Raji (cell line): ENCODE data around the gene THAP7.

Source experiments
- POLR2A ChIP-seq: IDR thresholded peaks from 2 replicates; pipeline ENCODE4 v1.6.1; 2011; ENCODE audit warnings: low read depth, low read length, control low read depth; ENCODE audit not compliant: insufficient read depth

The THAP7 gene

GRCh38 chr22:21000207-21000986, 1.5 kb downstream of the THAP7 start:
- peak; percentile 29; the same call in 1 of the 2 replicates for TF ChIP-seq POLR2A

GRCh38 chr22:20999350-21000206, 2.3 kb downstream of the THAP7 start:
- TF ChIP-seq POLR2A, result peak; percentile 11; the same call in 1 of the 2 replicates

GRCh38 chr22:20998411-20999336, 3.2 kb downstream of the THAP7 start:
- TF ChIP-seq POLR2A, result peak; percentile 60

DNA sequence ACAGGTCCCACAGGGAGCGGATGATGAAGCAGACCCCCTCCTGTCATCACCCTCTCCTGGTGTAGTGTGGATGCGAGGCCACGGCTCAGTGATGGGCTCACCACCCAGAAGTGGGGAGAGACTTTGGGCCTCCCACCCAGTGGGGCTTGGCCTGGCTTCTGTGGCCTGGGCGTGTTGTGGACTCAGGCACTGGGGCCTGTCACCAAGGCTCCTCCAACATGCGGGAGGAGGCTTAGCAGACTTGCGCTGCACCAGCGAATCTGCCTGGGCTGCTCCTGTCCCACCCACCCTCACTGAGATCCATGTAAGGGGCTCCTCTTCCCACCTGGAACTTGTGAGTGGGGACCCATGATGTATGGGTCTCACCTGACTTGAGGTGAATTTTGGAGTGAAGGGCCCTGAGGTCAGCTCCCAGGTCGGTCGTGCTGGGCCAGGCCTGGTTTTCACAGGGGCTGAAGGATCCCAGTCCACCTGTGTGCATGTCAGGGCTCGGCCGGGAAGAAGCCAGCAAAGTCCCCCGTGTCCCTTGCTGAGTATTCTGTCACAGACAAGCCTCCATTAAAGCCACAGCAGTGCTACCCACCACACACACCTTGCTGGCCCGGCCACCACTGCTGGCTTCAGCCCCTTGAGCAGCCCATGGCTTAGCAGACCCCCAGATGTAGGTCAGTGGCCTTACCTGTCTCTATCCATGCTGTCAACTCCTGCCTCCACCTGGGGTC, 4.2 kb downstream of the THAP7 start:
- peak; percentile 24; the same call in 1 of the 2 replicates for TF ChIP-seq POLR2A

DNA sequence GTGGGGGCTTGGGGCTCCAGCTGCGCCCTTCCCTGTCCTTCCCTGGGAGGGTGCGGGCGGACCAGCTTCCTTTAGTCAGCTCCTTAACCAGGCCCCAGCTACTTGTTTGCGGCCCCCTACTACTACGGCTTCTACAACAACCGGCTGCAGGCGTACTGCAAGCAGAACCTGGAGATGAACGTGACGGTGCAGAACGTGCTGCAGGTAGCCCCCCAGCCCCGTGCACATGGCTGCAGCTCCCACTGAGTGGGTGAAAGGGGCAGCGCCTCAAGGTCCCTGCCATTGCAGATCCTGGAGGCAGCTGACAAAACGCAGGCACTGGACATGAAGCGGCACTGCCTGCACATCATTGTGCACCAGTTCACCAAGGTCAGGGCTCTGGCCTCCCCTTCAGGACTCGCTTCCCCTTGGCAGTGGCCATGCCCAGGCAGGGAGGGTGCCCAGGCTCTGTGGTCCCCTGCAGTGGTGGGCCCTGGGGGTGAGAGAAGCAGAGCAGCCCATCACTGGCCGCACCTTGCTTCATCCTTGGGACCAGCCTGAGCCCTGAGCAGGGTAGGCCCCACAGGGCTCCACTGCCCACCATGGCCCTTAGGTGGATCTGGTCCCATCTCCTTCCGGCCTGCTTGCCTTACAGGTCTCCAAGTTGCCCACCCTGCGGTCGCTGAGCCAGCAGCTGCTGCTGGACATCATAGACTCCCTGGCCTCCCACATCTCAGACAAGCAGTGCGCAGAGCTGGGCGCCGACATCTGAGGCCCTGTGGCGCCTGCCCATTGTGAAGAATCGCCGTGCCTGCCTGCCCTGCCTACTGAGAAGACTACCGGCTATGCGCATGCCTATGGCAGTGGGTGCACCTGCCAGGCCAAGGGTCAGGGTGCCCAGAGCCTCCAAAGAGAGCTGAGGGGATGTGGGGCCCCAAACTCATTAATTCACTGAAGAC, 5.1 kb downstream of the THAP7 start:
- no peak; the same call in 1 of the 2 replicates for TF ChIP-seq POLR2A

- no peak for TF ChIP-seq POLR2A
Measured at GRCh38 chr22:20996031-20996410, 5.9 kb downstream of the THAP7 start.

DNA sequence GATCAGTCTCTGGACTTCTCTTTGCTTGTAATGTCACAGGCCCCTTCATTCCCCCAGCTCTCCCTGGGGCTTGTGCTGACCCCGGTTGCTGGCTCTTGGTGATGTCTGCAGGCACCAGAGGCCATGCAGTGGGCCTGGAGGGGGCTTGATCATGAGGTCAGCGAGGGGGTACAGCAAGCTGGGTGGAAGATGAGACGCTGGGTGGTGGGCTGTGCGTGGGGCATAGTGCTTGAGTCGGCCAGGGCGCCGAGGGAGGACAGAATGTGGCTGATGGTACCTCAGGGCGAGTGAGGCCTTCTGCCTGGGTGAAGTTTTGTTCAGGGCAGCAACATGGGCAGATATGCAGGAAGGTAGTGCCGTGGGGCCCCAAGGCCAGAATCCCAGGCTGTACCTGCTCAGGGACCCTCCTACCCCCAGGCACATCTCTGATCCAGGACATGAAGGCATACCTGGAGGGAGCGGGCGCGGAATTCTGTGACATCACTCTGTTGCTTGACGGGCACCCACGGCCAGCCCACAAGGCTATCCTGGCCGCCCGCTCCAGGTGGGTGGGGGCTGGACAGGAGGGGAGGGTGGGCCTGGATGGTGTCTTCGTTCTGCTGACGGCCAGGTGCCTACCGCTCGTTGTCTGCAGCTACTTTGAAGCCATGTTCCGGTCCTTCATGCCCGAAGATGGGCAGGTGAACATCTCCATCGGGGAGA, 6.4 kb downstream of the THAP7 start:
- TF ChIP-seq POLR2A, result 0 out of 2 replicates have a peak, but pooled peaks have one; percentile 5

DNA sequence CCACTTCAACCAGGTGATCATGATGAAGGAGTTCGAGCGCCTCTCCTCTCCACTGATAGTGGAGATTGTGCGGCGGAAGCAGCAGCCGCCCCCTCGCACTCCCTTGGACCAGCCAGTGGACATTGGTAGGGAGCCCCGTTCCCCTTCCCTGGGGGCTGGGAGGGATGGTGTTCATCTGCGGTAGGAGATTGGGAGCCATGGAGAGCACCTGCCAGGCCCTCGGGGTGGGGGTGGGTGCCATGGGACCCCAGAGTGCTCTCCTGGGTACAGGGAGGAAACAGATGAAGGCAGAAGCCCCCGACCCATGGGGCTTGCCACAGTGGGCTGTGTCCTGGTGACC, 7.0 kb downstream of the THAP7 start:
- no peak for TF ChIP-seq POLR2A

DNA sequence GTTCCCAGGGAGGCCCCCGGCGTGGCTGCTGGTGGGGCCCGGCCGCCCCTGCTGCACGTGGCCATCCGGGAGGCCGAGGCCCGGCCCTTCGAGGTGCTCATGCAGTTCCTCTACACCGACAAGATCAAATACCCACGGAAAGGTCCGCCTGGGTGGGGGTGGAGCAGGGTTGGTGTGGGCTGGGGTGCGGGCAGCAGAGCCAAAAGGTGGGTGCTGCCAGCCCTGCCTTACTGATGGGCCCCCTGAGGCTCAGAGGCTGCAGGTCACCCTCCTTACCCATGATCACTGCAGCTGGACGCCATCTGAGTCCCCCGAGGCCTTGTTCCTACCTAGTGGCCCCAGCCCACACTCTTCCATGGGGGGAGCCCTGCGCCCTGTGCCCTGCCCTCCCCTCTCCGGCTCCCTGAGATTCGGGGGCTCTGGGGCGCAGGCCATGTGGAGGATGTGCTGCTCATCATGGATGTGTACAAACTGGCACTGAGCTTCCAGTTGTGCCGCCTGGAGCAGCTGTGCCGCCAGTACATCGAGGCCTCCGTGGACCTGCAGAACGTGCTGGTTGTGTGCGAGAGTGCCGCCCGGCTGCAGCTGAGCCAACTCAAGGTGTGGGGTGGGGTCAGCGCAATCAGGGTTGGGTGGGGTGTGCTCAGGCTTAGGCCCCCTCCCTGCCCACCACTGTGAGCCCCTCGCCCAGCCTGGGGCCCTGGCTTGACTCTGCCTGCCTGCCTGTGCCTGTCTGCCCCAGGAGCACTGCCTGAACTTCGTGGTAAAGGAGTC, 7.6 kb downstream of the THAP7 start:
- TF ChIP-seq POLR2A, result no peak

DNA sequence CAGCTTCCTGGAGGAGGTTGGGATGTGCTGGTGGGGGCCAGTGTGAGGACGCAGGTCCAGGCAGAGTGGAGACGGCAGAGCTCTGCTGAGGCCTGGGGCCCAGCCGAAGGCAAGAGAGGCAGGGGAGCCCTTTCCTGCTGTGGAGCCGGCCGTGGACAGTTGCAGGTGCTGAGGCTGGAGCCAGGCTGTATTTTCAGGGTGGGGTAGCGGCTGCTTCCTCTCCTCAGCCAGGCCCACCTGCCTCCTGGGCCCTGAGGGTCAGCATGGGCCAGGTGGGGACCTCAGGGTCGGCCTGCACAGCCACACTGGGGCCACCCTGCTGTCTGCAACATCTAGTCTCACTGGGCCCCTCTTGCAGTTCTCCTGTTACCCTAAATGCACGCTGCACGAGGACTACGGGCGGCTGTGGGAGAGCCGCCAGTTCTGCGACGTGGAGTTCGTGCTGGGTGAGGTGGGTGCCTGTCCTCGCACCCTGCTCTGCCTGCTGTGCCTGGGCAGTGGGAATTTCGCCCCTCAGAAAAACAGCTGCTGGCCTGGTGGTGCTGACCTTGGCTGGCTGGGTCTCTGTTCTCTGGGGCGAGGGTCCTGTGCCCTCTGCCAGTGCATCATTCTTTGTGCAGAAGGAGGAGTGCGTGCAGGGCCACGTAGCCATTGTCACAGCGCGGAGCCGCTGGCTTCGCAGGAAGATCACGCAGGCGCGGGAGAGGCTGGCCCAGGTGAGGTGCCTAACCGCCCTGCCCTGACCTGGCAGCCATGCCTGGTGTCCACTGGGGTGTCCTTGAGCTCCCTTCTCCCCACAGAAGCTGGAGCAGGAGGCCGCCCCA, 8.4 kb downstream of the THAP7 start:
- no peak for TF ChIP-seq POLR2A
